GM21529 (cell line): ENCODE data around the gene NTSR1.

Experiments used
- ATAC-seq: cut with Tn5 transposase; IDR thresholded peaks from one replicate; pipeline ENCODE4 v1.9.1; 2021; ENCODE audit not compliant: unreplicated experiment

Gene NTSR1

GRCh38 chr20:62768234-62768546 is 59.6 kb downstream of the NTSR1 start:
- no peak for ATAC-seq

- ATAC-seq: no peak
Measured at GRCh38 chr20:62768551-62769287, 60.1 kb downstream of the NTSR1 start.

- no peak for ATAC-seq
Measured at GRCh38 chr20:62769346-62770071, 60.9 kb downstream of the NTSR1 start.

- no peak for ATAC-seq
Measured at GRCh38 chr20:62770111-62770910, 61.7 kb downstream of the NTSR1 start.

GRCh38 chr20:62770916-62771315 is 62.3 kb downstream of the NTSR1 start:
- no peak for ATAC-seq

GRCh38 chr20:62771396-62772102 is 62.9 kb downstream of the NTSR1 start:
- ATAC-seq: no peak

GRCh38 chr20:62772103-62772611 is 63.5 kb downstream of the NTSR1 start:
- no peak for ATAC-seq

- ATAC-seq: no peak
Measured at GRCh38 chr20:62772619-62772989, 64.0 kb downstream of the NTSR1 start.

GRCh38 chr20:62772990-62773844 is 64.6 kb downstream of the NTSR1 start:
- no peak for ATAC-seq

- no peak for ATAC-seq
Measured at GRCh38 chr20:62773845-62774714, 65.4 kb downstream of the NTSR1 start.

GRCh38 chr20:62774762-62775161 is 66.1 kb downstream of the NTSR1 start:
- ATAC-seq: no peak

GRCh38 chr20:62775206-62775605 is 66.6 kb downstream of the NTSR1 start:
- no peak for ATAC-seq

GRCh38 chr20:62776035-62776691 is 67.5 kb downstream of the NTSR1 start:
- no peak for ATAC-seq

GRCh38 chr20:62776692-62777527 is 68.3 kb downstream of the NTSR1 start:
- peak; percentile 59 for ATAC-seq

- ATAC-seq: no peak
Measured at GRCh38 chr20:62777528-62777830, 68.8 kb downstream of the NTSR1 start.

- ATAC-seq: no peak
Measured at GRCh38 chr20:62778058-62778457, 69.4 kb downstream of the NTSR1 start.

- no peak for ATAC-seq
Measured at GRCh38 chr20:62778601-62779416, 70.2 kb downstream of the NTSR1 start.
